NCI-H1694 treated with DMSO at 0.1 percent for 48 hours (cell line): ENCODE measurements around the gene GNG2.
"Not testable (repeated sequence)": the region's sequence is repeated elsewhere in the genome, so short reads cannot be mapped to it uniquely, and the experiment has no call there.

Experiments used
- DNase-seq: peaks from one replicate; lab custom pipeline; 2025; lab: John Stamatoyannopoulos, UW

The GNG2 gene

DNA sequence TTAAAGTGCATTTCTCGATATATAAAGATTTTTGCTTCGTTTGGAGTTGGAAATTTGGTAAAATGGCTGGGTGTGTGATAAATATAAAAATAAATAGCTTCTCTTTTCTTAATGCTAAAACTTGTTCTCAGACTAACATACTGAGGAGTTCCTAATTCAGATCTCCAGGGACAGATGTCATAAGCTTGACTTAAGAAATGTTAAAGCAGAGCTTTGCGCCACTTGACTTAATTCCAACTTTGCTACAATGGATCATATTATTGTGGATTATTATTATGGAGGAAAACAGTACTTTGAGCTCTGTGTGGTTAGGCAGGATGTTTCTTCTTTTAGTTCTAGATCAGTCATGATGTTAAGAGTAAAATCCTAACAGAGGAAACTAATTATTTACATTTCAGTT, 33.8 kb downstream of the GNG2 start:
- no peak for DNase-seq

DNA sequence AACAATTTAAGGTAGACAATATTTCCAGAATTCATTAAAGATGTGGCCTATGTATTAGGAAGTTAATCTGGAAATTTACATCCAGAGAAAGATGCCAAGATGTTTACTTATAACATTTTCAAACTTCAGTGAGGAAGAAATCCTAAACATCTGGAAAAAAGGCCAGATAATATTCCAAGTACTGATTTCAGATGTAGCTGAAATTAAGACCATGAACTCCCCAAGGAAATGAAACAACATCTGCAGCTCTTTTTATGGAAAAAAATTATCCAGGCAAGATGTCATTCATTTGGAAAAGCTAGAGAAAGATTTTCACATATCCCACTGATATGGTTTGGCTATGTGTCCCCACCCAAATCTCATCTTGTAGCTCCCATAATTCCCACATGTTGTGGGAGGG, 35.0 kb downstream of the GNG2 start:
- DNase-seq, result no peak

DNA sequence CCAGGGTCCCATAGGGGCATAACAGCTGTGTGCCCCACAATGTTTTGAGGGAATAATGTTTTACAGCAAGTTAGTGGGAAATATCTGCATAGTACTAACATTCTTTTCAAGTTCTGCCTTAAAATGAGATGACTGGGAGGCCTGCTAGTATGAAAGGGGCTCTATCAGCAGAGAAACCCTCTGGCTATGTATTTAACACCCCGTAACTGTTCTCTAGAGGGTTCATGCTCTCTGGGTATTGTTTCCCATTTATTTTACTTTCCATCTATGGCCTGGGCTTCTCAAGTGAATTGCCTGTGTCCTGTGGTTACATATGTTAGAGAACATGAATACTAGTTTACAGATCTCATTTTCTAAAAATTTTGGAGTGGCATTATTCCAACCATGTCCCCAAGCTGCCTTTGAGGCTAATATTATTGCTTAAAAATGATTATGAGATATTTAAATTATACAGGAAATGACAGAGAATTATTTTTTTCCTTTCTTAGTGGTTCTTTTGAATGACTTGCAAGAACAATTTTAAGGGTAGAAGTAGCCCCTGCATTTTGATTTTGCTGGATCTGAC, 37.5 kb downstream of the GNG2 start:
- no peak for DNase-seq

DNA sequence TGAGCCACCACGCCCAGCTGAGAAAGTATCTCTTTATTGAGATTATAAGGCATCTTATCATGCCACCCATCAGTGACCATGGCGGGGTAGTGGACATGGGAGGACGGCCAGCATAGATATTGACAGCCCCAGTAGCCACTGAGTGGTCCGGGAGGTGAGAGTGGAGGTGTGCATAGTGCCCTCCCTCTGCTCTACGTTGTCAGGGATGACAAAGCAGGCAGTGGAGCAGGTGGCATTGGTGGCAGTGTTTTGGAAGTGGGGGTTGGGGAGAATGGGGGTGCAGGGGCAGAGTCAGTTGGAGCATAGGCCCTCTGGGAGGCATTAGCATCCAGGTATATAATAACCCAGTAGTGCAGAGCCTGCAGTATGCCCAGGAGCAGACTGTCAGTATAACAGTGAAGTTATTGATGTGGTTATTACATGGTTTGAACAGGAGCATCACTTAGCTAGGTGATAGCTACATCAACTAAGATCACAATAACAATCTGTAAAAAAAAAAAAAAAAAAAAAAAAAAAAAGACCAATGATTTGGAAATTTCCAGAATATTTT, 41.1 kb downstream of the GNG2 start:
- no peak for DNase-seq

DNA sequence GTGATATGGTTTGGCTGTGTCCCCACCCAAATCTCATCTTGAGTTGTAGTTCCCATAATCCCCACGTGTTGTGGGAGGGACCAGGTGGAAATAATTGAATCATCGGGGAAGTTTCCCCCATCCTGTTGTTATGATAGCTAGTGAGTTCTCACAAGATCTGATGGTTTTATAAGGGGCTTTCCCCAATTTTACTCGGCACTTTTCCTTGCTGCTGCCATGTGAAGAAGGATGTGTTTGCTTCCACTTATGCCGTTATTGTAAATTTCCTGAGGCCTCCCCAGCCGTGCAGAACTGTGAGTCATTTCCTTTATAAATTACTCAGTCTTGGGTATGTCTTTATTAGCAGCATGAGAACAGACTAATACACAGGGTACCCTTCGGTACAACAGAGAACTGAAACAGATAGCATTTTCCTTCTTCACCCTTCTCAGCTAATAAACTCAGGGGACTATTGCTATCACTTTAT, 45.3 kb downstream of the GNG2 start:
- not testable (repeated sequence) for DNase-seq

DNA sequence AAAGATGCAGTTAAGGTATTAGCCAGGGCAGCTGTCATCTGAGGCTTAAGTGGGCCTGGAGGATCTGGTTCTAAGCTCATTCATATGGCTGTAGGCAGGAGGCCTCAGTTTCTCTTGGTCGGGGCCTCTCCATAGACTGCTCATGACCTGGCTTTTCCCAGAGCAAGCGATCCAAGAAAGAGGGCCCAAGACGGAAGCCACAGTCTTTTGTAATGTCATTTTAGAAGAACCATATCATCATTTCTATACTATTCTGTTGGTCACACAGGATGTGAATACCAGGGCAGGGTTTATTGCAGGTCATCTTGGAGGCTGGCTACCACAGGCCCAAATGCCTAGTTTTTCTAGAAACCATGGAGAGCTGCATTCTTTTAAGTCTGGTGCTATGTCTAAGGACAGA, 47.7 kb downstream of the GNG2 start:
- no peak for DNase-seq

DNA sequence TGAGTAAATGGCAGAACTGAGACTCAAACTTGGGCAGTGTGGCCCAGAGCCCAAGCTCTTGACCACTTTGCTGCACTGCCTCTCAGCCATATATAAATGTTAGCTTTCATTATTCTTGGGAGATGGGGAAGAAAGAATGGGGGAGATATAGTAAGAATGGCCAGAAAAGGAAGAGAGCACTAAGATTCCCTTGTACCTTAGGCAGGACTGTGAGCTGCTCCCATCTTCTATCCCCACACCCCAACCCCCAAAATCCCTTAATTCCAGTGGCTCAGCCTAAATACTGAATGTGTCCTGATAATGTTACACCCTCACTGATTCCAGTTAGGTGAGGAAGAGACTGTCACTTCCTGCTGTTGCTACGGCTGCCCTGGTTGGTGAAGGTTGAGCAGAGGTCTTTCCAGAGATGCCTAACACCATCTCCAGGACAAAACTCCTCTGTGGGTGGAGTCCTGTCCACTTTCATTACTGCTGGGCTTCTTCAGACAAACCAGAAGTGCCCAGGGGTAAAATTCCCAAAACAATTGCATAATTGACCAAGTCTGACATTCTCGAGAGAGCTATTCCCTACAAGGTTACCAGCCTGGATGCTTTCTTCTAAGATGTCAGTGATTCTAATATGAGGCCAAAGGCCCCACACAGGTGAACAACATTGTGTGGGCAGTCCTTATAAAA, 51.8 kb downstream of the GNG2 start:
- no peak for DNase-seq

DNA sequence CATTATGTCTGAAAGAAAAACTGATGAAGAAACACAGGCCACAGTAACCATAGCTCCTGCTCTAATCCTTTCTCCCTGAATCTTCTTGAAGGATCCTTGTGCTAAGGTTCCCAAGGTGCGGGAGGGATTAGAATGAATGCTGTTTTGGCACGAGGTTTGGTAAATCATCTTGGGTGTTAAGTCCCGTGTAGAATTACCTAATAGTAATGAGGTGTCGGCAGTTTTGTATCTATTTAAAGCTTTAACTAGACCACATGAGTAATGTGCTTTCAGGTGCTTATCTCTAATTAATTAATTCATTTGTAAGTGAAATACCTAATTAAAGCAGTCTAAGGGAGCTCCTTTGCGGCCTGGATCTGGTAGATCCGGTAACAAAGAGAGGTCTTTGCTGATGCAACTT, 53.9 kb downstream of the GNG2 start:
- no peak for DNase-seq

DNA sequence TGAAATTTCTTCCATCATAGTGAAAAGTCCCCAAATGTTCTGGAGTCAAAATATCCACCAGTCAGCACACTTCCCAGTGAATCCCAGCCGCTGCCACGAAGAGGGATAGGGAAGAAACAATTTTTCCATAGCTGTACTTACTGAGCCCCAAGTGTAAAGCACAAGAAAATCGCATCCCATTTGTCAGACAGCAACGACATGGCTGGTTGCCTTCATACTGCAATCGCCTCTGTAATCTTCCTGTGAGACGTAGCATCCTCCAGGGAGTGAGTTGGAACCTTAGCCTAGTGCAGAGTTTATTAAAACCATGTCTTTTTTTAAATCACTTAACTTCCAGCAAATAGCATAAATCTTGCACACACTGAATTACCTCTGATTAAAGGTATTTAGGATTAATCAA, 56.8 kb downstream of the GNG2 start:
- DNase-seq, result no peak

DNA sequence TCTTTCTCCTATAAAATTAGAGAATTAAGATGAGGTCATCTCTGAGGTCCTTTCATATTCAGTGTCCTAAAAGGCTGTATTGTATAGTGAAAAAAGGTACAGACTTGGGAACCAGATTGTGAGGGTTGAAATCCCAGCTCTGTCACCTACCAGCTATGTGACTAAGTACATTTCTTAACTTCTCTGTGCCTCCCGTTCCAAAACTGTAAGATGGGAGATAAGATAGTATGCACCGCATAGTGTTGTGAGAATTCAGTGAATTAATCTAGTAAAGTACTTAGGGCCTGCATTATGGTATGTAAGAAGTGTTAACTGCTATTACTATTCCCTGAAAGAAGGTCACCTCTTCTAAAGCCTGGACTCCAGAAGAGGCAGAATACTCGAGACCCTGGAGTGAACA, 60.6 kb downstream of the GNG2 start:
- no peak for DNase-seq

DNA sequence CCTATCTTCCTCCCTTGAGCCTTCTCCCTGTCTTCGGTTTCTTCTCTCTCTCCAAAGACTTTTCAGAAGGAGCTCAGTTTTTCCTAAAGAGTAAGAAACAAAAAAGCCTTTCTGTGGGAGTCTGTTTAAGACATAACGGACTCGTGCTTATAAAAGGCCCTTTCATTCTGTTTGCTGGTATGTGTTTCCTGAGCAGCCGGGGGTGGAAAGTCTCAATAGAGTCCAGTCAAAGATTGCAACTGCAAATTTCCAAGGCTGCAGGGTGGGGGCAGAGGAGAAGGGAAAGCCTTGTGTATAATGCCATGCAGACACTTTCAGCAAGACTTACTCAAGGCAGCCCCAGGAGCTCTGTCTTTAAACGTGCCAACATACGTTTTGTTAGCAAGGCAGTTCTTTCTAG, 62.2 kb downstream of the GNG2 start:
- DNase-seq, result no peak

DNA sequence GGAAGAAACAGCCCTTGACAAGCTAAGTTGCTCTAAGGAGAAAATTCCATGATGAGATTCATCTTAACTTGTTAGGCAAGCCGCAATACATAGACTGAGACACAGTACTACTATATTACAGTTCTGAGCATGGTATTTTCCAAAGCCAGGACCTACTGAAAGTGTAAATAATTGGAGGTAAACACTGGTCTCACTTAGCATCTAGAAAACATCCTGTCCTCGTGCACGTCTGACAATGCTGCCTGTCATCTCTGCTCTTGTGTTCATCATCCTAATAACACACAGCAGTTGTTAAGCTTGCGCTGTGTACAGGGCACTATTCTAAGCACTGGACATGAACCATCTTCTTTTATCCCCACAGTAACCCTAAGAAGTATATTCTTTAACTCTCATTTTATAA, 64.2 kb downstream of the GNG2 start:
- DNase-seq, result no peak

DNA sequence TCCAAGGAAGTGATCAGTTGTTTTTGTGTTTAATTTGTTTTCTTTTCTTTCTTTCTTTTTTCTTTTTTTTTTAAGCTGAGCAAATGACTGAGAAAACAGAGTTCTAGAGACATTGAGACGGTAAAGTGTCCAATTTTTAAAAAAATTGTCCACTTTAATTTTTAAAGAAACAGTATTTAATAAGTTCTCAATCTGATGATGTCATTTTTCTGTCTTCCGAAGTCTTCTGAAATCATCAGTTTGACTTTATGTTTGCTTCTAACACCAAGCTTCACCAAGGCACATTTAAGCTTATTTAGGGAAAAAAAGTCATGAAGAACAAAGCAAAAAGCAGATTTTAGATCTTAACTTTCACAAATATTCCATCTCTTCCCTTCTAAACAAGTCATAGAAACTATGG, 65.6 kb downstream of the GNG2 start:
- DNase-seq, result no peak

DNA sequence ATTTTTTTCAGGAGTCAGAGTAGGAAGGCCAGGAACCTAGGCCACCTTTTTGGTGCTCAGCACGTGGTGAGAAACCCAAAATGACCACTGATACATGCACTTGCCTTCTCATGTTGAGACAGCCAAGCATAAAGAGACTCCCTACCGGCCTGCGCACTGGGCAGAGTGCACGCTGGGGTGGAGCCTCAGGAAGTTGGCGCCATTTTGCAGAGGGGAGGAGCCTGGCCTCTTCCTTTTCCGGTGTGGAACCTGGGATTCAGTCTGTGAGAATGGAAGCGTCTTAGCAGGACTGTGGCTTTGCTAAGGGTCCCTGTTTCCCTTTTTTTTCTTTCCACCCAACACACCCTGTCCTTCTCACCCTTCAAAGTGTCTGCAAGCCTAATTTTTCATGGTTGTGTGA, 66.0 kb downstream of the GNG2 start:
- no peak for DNase-seq

DNA sequence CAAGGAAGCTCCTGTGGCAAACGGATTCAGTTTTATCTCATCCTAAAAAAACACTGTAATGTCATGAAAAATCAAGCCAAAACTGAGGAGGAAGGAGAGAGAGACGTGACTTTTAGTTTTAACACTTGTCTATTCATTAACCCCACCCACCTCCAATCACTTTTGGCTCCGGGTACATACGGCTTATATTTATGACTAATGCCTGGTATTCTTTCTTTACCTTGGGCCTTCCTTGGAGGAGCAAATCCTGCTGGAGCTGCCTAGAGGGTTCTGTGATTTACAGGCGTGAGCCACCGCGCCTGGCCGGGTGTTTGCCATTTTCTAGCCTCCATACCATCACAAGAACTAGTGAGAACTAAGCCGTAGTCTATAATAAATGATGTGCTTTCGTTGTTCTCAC, 68.2 kb downstream of the GNG2 start:
- no peak for DNase-seq

DNA sequence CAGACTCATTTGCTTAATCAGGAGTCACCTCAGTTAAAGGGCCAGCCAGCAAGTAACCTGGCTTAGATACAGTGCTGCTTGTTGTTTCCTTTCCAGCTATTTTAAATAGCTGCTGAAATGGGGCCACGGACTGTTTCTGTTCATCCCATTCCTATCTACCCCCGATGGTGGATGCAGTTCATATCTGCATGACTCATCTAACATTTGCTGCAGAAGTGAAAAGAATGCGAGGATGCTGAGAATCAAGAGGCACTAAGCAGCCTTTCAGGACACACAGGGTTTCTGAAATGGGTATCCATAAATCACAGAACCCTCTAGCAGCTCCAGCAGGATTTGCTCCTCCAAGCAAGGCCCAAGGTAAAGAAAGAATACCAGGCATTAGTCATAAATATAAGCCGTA, 68.8 kb downstream of the GNG2 start:
- no peak for DNase-seq

DNA sequence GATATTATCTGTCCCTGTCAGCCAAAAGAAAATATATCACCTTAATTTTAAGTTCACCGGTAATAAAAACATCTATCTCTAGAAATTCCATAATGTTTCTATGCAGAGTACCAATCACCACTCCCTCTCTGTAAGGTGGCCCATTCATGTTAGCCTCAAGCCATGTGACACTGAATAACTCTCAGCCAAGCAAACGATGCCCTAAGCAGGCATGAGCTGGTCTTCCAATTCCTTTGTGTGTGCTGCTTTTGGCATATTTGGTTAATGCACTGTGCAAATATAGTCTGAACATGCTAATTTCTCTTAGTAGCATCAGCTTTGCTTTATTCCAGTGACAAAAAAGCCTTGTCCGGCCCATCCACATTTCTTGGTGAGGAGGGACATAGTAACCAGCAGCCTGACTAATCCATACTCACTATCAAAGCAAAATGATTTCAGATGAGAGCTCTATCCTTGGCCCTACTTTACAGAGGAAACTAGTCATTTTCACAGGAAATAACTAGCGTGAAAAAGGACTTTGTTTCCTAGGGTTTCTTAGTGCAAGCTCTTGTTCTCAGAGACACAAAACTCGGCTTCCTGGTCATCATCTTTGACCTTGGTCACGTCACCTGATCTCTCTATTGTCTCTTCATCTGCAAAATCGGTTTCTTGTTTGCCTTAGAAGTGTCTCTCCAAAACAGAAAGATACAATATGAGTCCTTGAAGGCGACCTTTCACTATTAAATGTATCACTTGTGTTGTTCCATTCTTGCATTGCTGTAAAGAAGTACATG, 69.7 kb downstream of the GNG2 start:
- no peak for DNase-seq

DNA sequence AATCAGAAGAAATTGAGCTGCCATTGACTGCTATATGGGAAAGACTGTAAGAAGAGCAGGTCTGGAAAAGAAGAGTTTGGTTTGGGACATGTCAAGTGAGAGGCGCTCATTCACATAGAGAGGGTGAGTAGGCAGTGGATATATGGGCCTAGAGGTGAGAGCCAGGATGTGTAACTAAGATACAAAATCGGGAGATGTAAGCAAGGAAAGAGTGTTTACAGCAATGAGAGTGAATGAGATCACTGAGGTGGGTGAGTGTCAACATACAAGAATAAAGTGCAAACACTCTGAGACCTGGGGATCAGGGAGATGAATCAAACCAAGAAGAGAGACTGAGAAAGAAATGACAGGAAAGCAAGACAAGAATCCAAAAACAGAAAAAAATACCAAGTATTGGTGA, 70.9 kb downstream of the GNG2 start:
- DNase-seq, result no peak

DNA sequence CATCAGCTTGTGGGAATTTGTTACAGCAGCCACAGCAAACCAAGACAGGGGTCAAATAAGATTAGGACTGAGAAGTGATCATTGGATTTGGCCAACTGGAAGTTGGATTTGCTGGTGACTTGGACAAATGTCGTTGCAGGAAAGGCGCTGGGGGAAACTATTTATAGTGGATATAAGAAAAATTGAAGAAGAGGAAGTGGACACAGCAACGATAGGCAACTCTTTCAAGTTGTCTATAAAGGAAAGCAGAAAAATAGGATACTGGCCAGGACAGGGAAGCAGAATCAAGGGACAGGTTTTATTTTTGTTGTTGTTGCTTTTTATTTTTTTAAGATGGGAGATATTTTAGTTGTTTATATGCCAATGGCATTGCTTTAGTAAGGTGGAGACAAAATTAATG, 72.8 kb downstream of the GNG2 start:
- DNase-seq, result no peak

DNA sequence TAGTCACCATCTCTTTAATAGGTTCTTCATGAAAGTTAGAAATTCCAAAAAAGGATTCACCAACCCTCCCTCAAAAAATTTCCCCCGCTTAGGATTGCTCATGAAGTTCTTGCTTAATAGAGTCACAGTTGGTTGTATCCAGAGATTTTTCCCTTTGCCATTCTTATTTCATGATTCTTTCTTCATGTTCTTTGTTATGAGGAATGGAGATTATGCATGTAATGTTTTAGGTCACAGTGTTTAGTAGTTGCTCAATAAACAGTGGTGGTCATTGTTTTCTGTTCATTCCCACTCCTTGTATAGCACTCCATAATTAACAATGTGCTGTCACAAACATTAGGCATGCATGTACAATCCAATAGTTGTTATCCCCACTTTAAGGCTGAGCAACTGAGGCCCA, 77.7 kb downstream of the GNG2 start:
- no peak for DNase-seq

DNA sequence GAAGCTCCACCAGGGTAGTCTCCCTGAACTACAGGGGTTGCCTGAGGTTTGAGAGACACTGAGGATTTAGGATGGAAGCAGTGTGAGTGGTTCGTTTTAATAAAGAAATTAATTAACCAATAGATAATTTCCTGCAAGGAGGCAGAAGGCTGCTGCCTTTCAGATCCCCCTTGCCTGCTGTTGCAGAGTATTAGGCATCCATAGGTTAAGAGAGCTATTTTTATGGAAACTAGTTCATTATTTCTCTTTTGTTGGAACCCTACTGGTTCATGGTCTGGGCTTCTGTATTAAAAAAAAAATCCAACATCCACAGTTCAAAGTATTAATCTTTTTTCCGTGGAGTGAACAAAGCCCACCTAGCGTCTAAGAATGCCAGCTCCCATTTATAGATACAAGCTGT, 78.4 kb downstream of the GNG2 start:
- DNase-seq, result no peak

DNA sequence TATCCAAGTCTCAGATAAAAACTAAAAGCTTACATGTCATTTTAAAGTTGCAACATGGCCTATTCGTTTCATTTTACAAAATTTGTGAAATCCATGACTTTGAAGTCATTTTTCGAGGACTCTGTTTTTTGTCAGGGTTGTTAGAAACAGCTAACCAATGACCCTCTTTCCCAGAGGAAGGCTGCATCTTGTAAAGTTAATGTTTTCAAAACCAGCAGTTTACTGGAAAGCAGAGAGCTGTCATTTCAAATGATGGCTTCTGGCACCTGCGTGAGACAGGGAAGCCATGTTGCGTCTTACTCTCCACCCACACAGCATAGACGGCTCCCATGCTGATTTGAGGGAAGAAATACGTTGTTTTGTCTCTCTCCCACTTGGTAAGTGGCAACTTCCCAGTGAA, 78.8 kb downstream of the GNG2 start:
- DNase-seq, result no peak

DNA sequence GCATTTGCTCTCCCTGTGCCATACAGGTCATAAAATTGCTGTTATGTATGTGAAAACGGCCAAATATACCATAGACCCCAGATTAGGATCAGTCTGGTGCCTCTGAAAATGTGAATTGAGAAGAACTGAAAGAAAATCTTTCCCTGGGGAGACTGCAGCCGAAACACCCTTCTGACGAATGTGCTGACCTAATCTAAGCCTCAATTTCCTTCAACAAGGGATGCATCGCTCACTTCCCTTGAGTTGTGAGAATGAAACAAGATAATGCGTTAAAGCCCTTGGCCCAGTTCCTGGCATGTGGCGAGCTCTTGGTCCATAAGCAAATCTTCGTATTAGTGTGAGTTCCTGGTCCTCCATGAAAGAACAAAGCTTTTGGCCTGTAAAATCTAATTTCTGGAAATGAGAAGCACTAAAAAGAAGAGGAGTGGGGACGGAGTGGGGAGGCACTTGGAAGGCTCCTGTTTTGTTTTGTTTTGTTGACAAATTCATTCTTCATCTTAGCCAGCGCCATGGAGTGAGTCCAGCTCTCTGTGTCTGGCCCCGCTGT, 79.4 kb downstream of the GNG2 start:
- no peak for DNase-seq
